HepG2 (cell line): ENCODE results near the gene GLDN. TPM values are rescaled to one million over a fixed set of nuclear protein-coding genes. Genes with fewer than 3 reads are reported as not detected.
A peak's percentile ranks its signal among the peaks of the same experiment; 100 is the strongest.

Experiments
- CCDC6 ChIP-seq: sonication (generic); formaldehyde crosslinking; IDR thresholded peaks from 2 replicates; pipeline ENCODE4 v1.8.1; 2022; ENCODE audit warnings: mild to moderate bottlenecking, missing genetic modification reagents, moderate library complexity
- DNMT1 ChIP-seq: sonication (generic); formaldehyde crosslinking; IDR thresholded peaks from 2 replicates; pipeline ENCODE4 v1.5.1; 2020; ENCODE audit warnings: mild to moderate bottlenecking, missing genetic modification reagents
- ETV5 ChIP-seq: IDR thresholded peaks from 2 replicates; pipeline ENCODE4 v1.6.1; 2018; ENCODE audit warnings: missing biosample characterization, missing genetic modification reagents, inconsistent platforms, borderline replicate concordance
- HOXA9 ChIP-seq: sonication (generic); formaldehyde crosslinking; IDR thresholded peaks from 2 replicates; pipeline ENCODE4 v1.8.1; 2022; ENCODE audit warnings: missing genetic modification reagents, mild to moderate bottlenecking, moderate library complexity, borderline replicate concordance
- KMT2B ChIP-seq: IDR thresholded peaks from 2 replicates; pipeline ENCODE4 v1.6.1; 2016; ENCODE audit warnings: missing genetic modification reagents, missing compliant biosample characterization
- MIXL1 ChIP-seq: IDR thresholded peaks from 2 replicates; pipeline ENCODE4 v1.6.1; 2016
- PITX1 ChIP-seq: sonication (generic); formaldehyde crosslinking; IDR thresholded peaks from 2 replicates; pipeline ENCODE4 v1.5.1; 2020; ENCODE audit warnings: mild to moderate bottlenecking, missing genetic modification reagents
- RELA ChIP-seq: sonication (generic); formaldehyde crosslinking; IDR thresholded peaks from 2 replicates; pipeline ENCODE4 v1.4.0; 2020; ENCODE audit warnings: missing genetic modification reagents
- RFX5 ChIP-seq: IDR thresholded peaks from 2 replicates; pipeline ENCODE4 v1.6.1; 2011; ENCODE audit warnings: low read depth, low read length, improper control_type of control experiment
- RXRB ChIP-seq: IDR thresholded peaks from 2 replicates; pipeline ENCODE4 v1.6.1; 2016; ENCODE audit warnings: borderline replicate concordance, missing genetic modification reagents, missing compliant biosample characterization
- SIX4 ChIP-seq: sonication (generic); formaldehyde crosslinking; IDR thresholded peaks from 2 replicates; pipeline ENCODE4 v1.4.0; 2020; ENCODE audit warnings: missing genetic modification reagents
- SKI ChIP-seq: fragments of 450-650 bp; IDR thresholded peaks from one replicate; pipeline ENCODE4 v1.6.1; 2018; ENCODE audit warnings: mild to moderate bottlenecking; ENCODE audit not compliant: partially characterized antibody
- ZFP1 ChIP-seq: IDR thresholded peaks from 2 replicates; pipeline ENCODE4 v1.6.1; 2016
- ZKSCAN5 ChIP-seq: sonication (generic); formaldehyde crosslinking; IDR thresholded peaks from 2 replicates; pipeline ENCODE4 v1.5.1; 2020; ENCODE audit warnings: mild to moderate bottlenecking, missing genetic modification reagents
- ZNF143 ChIP-seq: sonication (generic); formaldehyde crosslinking; IDR thresholded peaks from 2 replicates; pipeline ENCODE4 v1.4.0; 2020; ENCODE audit warnings: missing genetic modification reagents
- ZNF17 ChIP-seq: sonication (generic); formaldehyde crosslinking; IDR thresholded peaks from 2 replicates; pipeline ENCODE4 v1.5.0; 2020; ENCODE audit warnings: mild to moderate bottlenecking, missing genetic modification reagents
- ZNF350 ChIP-seq: sonication (generic); formaldehyde crosslinking; IDR thresholded peaks from 2 replicates; pipeline ENCODE4 v1.4.0; 2020; ENCODE audit warnings: mild to moderate bottlenecking, low read depth, missing genetic modification reagents, borderline replicate concordance
- ZNF510 ChIP-seq: sonication (generic); formaldehyde crosslinking; IDR thresholded peaks from 2 replicates; pipeline ENCODE4 v1.4.0; 2020; ENCODE audit warnings: low read depth, mild to moderate bottlenecking, missing genetic modification reagents
- ZNF557 ChIP-seq: sonication (generic); formaldehyde crosslinking; IDR thresholded peaks from 2 replicates; pipeline ENCODE4 v1.4.0; 2020; ENCODE audit warnings: missing genetic modification reagents
- ZSCAN25 ChIP-seq: sonication (generic); formaldehyde crosslinking; IDR thresholded peaks from 2 replicates; pipeline ENCODE4 v1.8.0; 2022; ENCODE audit warnings: mild to moderate bottlenecking, missing genetic modification reagents
- polyA plus RNA-seq, 8 experiments: library from polyadenylated mRNA; depleted of rRNA in 3 of 8; stranded (reverse) in 7 of 8; unstranded in 1 of 8; fragments of >200 nt; fragmentation: Illumina TruSeq in 4 of 8; extraction: Trizol in 4 of 8; gene quantifications; 2 replicates each; pipeline versions ENCODE4 v1.2.1 to v1.2.3, GENCODE V29; 2011 to 2016; ENCODE audit warnings: low read depth in 4 of 8, missing spikeins in 1 of 8, mixed read lengths in 1 of 8; ENCODE audit not compliant: insufficient read depth in 1 of 8
- total RNA-seq, 5 experiments: library from RNA; depleted of rRNA; stranded (reverse); fragments of >200 nt; fragmentation: Illumina TruSeq; extraction: Trizol; gene quantifications; 2 replicates each; pipeline ENCODE4 v1.2.3, GENCODE V29; 2016; ENCODE audit warnings: low read depth in 1 of 5
- TF ChIP-seq, protein P1 (sequence below): sonication (generic); formaldehyde crosslinking; IDR thresholded peaks from 2 replicates; pipeline ENCODE4 v1.5.0; 2020; ENCODE audit warnings: mild to moderate bottlenecking, missing genetic modification reagents
- TF ChIP-seq, protein P2 (sequence below): sonication (generic); formaldehyde crosslinking; IDR thresholded peaks from 2 replicates; pipeline ENCODE4 v1.8.0; 2023; ENCODE audit warnings: mild to moderate bottlenecking, missing genetic modification reagents
- TF ChIP-seq, protein P3 (sequence below): sonication (generic); formaldehyde crosslinking; IDR thresholded peaks from 2 replicates; pipeline ENCODE4 v1.5.0; 2020; ENCODE audit warnings: mild to moderate bottlenecking, missing genetic modification reagents, borderline replicate concordance
- TF ChIP-seq, protein P4 (sequence below): sonication (generic); formaldehyde crosslinking; IDR thresholded peaks from 2 replicates; pipeline ENCODE4 v1.4.0; 2020; ENCODE audit warnings: mild to moderate bottlenecking, missing genetic modification reagents

The GLDN gene
- total and polyA plus RNA-seq, 2 of the 13 experiments (the other 11 are each of a cell fraction or from before 2014, with no cell fraction given), result 0.86 to 1.0 TPM

DNA sequence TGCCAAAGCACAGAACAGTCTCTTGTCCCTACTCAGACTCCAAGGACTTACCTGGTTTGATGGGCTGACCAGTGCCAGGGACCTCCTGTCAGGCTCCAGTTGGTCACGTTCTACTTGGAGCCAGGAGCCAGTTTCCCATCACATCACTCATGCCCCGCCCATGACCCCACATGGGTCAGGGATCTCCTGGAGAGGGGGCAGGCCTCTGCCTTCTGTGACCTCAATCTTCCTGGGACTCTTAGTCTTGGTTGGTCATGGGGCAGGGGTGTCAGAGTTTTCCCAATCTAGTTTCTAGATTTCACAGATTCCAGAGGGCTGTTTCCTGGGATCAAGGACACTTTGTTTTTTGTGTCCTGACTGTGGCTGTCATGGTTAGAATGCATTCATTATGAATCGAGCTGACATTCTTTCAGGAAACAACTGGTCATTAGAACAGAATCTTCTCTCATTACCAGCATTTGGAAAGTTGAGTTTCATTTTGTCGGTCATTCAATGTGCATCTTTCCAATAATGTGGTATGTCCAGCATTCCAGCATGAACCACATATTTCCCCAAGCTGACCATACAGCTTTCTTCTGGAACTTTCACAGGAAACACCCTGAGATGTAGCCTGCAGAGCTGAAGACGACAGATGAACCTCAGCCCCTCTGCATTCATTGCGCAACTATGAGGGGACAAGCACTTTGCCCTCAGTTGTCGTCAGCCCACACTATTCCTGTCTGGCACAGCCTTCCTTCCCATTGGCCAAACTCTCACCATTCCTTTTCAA, 22.9 kb upstream of the GLDN start (continued):
- TF ChIP-seq, protein P1, sequence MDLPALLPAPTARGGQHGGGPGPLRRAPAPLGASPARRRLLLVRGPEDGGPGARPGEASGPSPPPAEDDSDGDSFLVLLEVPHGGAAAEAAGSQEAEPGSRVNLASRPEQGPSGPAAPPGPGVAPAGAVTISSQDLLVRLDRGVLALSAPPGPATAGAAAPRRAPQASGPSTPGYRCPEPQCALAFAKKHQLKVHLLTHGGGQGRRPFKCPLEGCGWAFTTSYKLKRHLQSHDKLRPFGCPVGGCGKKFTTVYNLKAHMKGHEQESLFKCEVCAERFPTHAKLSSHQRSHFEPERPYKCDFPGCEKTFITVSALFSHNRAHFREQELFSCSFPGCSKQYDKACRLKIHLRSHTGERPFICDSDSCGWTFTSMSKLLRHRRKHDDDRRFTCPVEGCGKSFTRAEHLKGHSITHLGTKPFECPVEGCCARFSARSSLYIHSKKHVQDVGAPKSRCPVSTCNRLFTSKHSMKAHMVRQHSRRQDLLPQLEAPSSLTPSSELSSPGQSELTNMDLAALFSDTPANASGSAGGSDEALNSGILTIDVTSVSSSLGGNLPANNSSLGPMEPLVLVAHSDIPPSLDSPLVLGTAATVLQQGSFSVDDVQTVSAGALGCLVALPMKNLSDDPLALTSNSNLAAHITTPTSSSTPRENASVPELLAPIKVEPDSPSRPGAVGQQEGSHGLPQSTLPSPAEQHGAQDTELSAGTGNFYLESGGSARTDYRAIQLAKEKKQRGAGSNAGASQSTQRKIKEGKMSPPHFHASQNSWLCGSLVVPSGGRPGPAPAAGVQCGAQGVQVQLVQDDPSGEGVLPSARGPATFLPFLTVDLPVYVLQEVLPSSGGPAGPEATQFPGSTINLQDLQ (CRISPR knock-in tag), result no peak
- TF ChIP-seq, protein P2, sequence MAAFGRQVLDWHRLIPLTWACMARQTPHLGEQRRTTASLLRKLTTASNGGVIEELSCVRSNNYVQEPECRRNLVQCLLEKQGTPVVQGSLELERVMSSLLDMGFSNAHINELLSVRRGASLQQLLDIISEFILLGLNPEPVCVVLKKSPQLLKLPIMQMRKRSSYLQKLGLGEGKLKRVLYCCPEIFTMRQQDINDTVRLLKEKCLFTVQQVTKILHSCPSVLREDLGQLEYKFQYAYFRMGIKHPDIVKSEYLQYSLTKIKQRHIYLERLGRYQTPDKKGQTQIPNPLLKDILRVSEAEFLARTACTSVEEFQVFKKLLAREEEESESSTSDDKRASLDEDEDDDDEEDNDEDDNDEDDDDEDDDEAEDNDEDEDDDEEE (CRISPR knock-in tag), result no peak
- no peak for TF ChIP-seq HOXA9
- no peak for TF ChIP-seq ZKSCAN5
- TF ChIP-seq SIX4 (CRISPR knock-in tag), result no peak
- TF ChIP-seq, protein P3, sequence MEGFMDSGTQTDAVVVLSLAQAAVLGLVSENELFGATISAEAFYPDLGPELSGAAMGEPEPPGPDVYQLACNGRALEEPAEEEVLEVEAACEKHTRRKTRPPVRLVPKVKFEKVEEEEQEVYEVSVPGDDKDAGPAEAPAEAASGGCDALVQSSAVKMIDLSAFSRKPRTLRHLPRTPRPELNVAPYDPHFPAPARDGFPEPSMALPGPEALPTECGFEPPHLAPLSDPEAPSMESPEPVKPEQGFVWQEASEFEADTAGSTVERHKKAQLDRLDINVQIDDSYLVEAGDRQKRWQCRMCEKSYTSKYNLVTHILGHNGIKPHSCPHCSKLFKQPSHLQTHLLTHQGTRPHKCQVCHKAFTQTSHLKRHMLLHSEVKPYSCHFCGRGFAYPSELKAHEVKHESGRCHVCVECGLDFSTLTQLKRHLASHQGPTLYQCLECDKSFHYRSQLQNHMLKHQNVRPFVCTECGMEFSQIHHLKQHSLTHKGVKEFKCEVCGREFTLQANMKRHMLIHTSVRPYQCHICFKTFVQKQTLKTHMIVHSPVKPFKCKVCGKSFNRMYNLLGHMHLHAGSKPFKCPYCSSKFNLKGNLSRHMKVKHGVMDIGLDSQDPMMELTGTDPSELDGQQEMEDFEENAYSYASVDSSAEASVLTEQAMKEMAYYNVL (CRISPR knock-in tag), result peak; percentile 37; the same call in 1 of the 2 replicates
- no peak for TF ChIP-seq DNMT1 (CRISPR knock-in tag)
- TF ChIP-seq, protein P4, sequence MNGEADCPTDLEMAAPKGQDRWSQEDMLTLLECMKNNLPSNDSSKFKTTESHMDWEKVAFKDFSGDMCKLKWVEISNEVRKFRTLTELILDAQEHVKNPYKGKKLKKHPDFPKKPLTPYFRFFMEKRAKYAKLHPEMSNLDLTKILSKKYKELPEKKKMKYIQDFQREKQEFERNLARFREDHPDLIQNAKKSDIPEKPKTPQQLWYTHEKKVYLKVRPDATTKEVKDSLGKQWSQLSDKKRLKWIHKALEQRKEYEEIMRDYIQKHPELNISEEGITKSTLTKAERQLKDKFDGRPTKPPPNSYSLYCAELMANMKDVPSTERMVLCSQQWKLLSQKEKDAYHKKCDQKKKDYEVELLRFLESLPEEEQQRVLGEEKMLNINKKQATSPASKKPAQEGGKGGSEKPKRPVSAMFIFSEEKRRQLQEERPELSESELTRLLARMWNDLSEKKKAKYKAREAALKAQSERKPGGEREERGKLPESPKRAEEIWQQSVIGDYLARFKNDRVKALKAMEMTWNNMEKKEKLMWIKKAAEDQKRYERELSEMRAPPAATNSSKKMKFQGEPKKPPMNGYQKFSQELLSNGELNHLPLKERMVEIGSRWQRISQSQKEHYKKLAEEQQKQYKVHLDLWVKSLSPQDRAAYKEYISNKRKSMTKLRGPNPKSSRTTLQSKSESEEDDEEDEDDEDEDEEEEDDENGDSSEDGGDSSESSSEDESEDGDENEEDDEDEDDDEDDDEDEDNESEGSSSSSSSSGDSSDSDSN (CRISPR knock-in tag), result no peak
- no peak for TF ChIP-seq ZNF143 (CRISPR knock-in tag)
- no peak for TF ChIP-seq ZFP1 (CRISPR knock-in tag)
- TF ChIP-seq KMT2B (CRISPR knock-in tag), result no peak
- peak; percentile 86 for TF ChIP-seq ZSCAN25 (CRISPR knock-in tag)
- TF ChIP-seq RXRB, result peak; percentile 84
- peak; percentile 27; the same call in 1 of the 2 replicates for TF ChIP-seq ETV5 (CRISPR knock-in tag)
- no peak for TF ChIP-seq ZNF17
- 0 out of 2 replicates have a peak, but pooled peaks have one; percentile 12 for TF ChIP-seq ZNF350 (CRISPR knock-in tag)
- TF ChIP-seq SKI, result peak; percentile 41
- TF ChIP-seq CCDC6 (CRISPR knock-in tag), result no peak
- TF ChIP-seq RELA, result no peak
- no peak for TF ChIP-seq ZNF510
- no peak; the same call in 1 of the 2 replicates for TF ChIP-seq PITX1 (CRISPR knock-in tag)
- TF ChIP-seq ZNF557 (CRISPR knock-in tag), result 0 out of 2 replicates have a peak, but pooled peaks have one; percentile 23
- peak; percentile 68; the same call in 1 of the 2 replicates for TF ChIP-seq MIXL1 (CRISPR knock-in tag)
- no peak for TF ChIP-seq RFX5
